Liver (tissue), 9 donors: ENCODE data around the gene TMEM115. TPM values are rescaled to one million over a fixed set of nuclear protein-coding genes. Genes with fewer than 3 reads are reported as not detected.
A peak's percentile ranks its signal among the peaks of the same experiment; 100 is the strongest.

ENCODE experiments used
- DNase-seq: peaks from one replicate; pipeline ENCODE4 v3.0.0-alpha.2; 2017; ENCODE audit warnings: low spot score
- H3K27ac ChIP-seq, 2 donors: one replicate each; pipeline ENCODE4 v1.7.0; 2013; ENCODE audit warnings: inconsistent platforms in 2 of 2, low read length in 2 of 2, control low read depth in 1 of 2, low read depth in 1 of 2, mild to moderate bottlenecking in 1 of 2
- H3K27me3 ChIP-seq, 4 donors: one replicate each; pipeline versions ENCODE4 v1.6.1 to v1.7.0; 2013; ENCODE audit warnings: low read length in 3 of 4, inconsistent platforms in 1 of 4, mild to moderate bottlenecking in 1 of 4, moderate library complexity in 1 of 4; ENCODE audit not compliant: control insufficient read depth in 4 of 4, insufficient read depth in 4 of 4
- H3K36me3 ChIP-seq, 4 donors: one replicate each; pipeline versions ENCODE4 v1.6.1 to v1.7.0; 2013; ENCODE audit warnings: low read length in 3 of 4, mild to moderate bottlenecking in 3 of 4, low read depth in 1 of 4, moderate library complexity in 1 of 4; ENCODE audit not compliant: control insufficient read depth in 4 of 4, insufficient read depth in 3 of 4
- H3K4me1 ChIP-seq, 4 donors: one replicate each; pipeline versions ENCODE4 v1.6.1 to v1.7.0; 2013; ENCODE audit warnings: low read length in 3 of 4, mild to moderate bottlenecking in 3 of 4, moderate library complexity in 1 of 4; ENCODE audit not compliant: control insufficient read depth in 4 of 4, insufficient read depth in 4 of 4
- H3K4me3 ChIP-seq, 3 donors: one replicate each; pipeline versions ENCODE4 v1.6.1 to v1.7.0; 2013; ENCODE audit warnings: low read length in 3 of 3, control low read depth in 1 of 3, low read depth in 1 of 3, mild to moderate bottlenecking in 1 of 3
- H3K9ac ChIP-seq, 2 donors: one replicate each; pipeline ENCODE4 v1.7.0; 2013; ENCODE audit warnings: low read length in 2 of 2, mild to moderate bottlenecking in 2 of 2, moderate library complexity in 2 of 2, control low read depth in 1 of 2, low read depth in 1 of 2
- H3K9me3 ChIP-seq, 4 donors: one replicate each; pipeline versions ENCODE4 v1.6.1 to v1.7.0; 2013; ENCODE audit warnings: low read length in 3 of 4; ENCODE audit not compliant: control insufficient read depth in 4 of 4
- ATF3 ChIP-seq: IDR thresholded peaks from 2 replicates; pipeline ENCODE4 v1.6.1; 2016; ENCODE audit warnings: antibody characterized with exemption
- CTCF ChIP-seq: fragments of 150-350 bp; IDR thresholded peaks from 2 replicates; pipeline ENCODE4 v1.5.1; 2017; ENCODE audit warnings: improper control_type of control experiment, low read depth, low read length; ENCODE audit not compliant: missing input control
- EGR1 ChIP-seq, 2 donors: IDR thresholded peaks; 2 replicates each; pipeline ENCODE4 v1.6.1; 2016 to 2018; ENCODE audit warnings: antibody characterized with exemption in 2 of 2, low read depth in 2 of 2
- FOXA2 ChIP-seq: IDR thresholded peaks from 2 replicates; pipeline ENCODE4 v1.6.1; 2016; ENCODE audit warnings: antibody characterized with exemption
- GABPA ChIP-seq, 2 donors: IDR thresholded peaks in 1 of 2; conservative IDR thresholded peaks in 1 of 2; 2 replicates each; pipeline ENCODE4 v1.6.1; 2016; ENCODE audit warnings: antibody characterized with exemption in 2 of 2, mild to moderate bottlenecking in 1 of 2, moderate library complexity in 1 of 2
- HNF4A ChIP-seq, 2 donors: conservative IDR thresholded peaks; 2 replicates each; pipeline ENCODE4 v1.6.1; 2016; ENCODE audit warnings: antibody characterized with exemption in 2 of 2, mild to moderate bottlenecking in 2 of 2
- HNF4G ChIP-seq: IDR thresholded peaks from 2 replicates; pipeline ENCODE4 v1.6.1; 2016; ENCODE audit warnings: antibody characterized with exemption
- JUND ChIP-seq, 2 donors: IDR thresholded peaks; 2 replicates each; pipeline ENCODE4 v1.6.1; 2016; ENCODE audit warnings: antibody characterized with exemption in 2 of 2
- MAX ChIP-seq: IDR thresholded peaks from 2 replicates; pipeline ENCODE4 v1.6.1; 2016; ENCODE audit warnings: antibody characterized with exemption
- NR2F2 ChIP-seq: IDR thresholded peaks from 2 replicates; pipeline ENCODE4 v1.6.1; 2016; ENCODE audit warnings: antibody characterized with exemption
- RAD21 ChIP-seq, 2 donors: IDR thresholded peaks; 2 replicates each; pipeline ENCODE4 v1.6.1; 2016; ENCODE audit warnings: antibody characterized with exemption in 2 of 2, mild to moderate bottlenecking in 2 of 2
- REST ChIP-seq: IDR thresholded peaks from 2 replicates; pipeline ENCODE4 v1.6.1; 2016; ENCODE audit warnings: antibody characterized with exemption, mild to moderate bottlenecking
- RXRA ChIP-seq, 2 donors: IDR thresholded peaks; 2 replicates each; pipeline ENCODE4 v1.6.1; 2017 to 2018; ENCODE audit warnings: antibody characterized with exemption in 2 of 2, mild to moderate bottlenecking in 1 of 2
- SP1 ChIP-seq: IDR thresholded peaks from 2 replicates; pipeline ENCODE4 v1.6.1; 2018; ENCODE audit warnings: antibody characterized with exemption, mild to moderate bottlenecking
- YY1 ChIP-seq: IDR thresholded peaks from 2 replicates; pipeline ENCODE4 v1.6.1; 2016; ENCODE audit warnings: antibody characterized with exemption, mild to moderate bottlenecking
- ZBTB33 ChIP-seq: IDR thresholded peaks from 2 replicates; pipeline ENCODE4 v1.6.1; 2016; ENCODE audit warnings: antibody characterized with exemption
- WGBS: extraction: QIAGEN DNeasy Blood & Tissue Kit; methylation state at CpG from one replicate; pipeline ENCODE4 v1.1.7; 2013; 5-methylcytosine and 5-hydroxymethylcytosine counted together
- polyA plus RNA-seq, 2 donors: library from polyadenylated mRNA; stranded (reverse) in 1 of 2; unstranded in 1 of 2; fragments of 200-250 nt in 1 of 2; fragments of >200 nt in 1 of 2; fragmentation: Nextera tagmentation in 1 of 2; extraction: Ambion mirVana in 1 of 2; gene quantifications; one replicate each; pipeline versions ENCODE4 v1.2.1 to v1.2.3, GENCODE V29; 2013 to 2015
- total RNA-seq, 2 donors: library from RNA; depleted of rRNA; stranded (reverse); fragments of >200 nt; gene quantifications; one replicate each; pipeline ENCODE4 v1.2.3, GENCODE V29; 2014
- donor health status: healthy.
- donor health status: healthy.
- donor health status: healthy.
- donor health status: healthy.
- donor health status: healthy.

The TMEM115 gene
- total and polyA plus RNA-seq, 4 donors, result 18.6 to 23.0 (median 19.8) TPM

GRCh38 chr3:50324351-50325112, 34.8 kb downstream of the TMEM115 start:
- H3K36me3 ChIP-seq, result peaks cover 0 to 7% (median 2%) of the 10 kb centered on the region in 4 donors
- TF ChIP-seq REST (no peak), YY1 (no peak), RXRA (IDR thresholded peaks at IDR 0.05) (peak; percentile 30 to 59), CTCF (peak; percentile 84), FOXA2 (no peak), NR2F2 (peak; percentile 84), HNF4A (conservative IDR thresholded peaks at IDR 0.05) (peak; percentile 35 to 57), RAD21 (IDR thresholded peaks at IDR 0.05) (peak; percentile 83 to 92), ZBTB33 (no peak), GABPA (IDR thresholded peaks at IDR 0.05 in 1 of 2, conservative IDR thresholded peaks at IDR 0.05 in 1 of 2) (no peak), SP1 (peak; percentile 51)
- no peaks in the 10 kb centered on the region for H3K9me3 ChIP-seq
- no peak overlapping the region for H3K4me3 ChIP-seq
- WGBS, result 28% methylated on average over 4 of the region's 4 CpGs
- peaks cover 13 to 75% (median 56%) of the 10 kb centered on the region in 4 donors for H3K4me1 ChIP-seq
- H3K27me3 ChIP-seq, result no peaks in the 10 kb centered on the region
- peak; percentile 82 for DNase-seq
- H3K27ac ChIP-seq, result peak overlapping the region; percentile 98 to 99
- peak overlapping the region in 1 of 2 donors; percentile 11 for H3K9ac ChIP-seq

- Histone ChIP-seq H3K4me1 (peaks cover 14 to 81% (median 62%) of the 10 kb centered on the region in 4 donors), H3K9ac (peak overlapping the region in 1 of 2 donors; percentile 4), H3K4me3 (no peak overlapping the region), H3K27me3 (no peaks in the 10 kb centered on the region), H3K36me3 (peaks cover 0 to 4% (median 2%) of the 10 kb centered on the region in 4 donors), H3K9me3 (no peaks in the 10 kb centered on the region), H3K27ac (peak overlapping the region; percentile 98 to 99)
- WGBS, result 66% methylated on average over 5 of the region's 5 CpGs
- TF ChIP-seq HNF4A (conservative IDR thresholded peaks at IDR 0.05), result no peak
- TF ChIP-seq EGR1 (IDR thresholded peaks at IDR 0.05; ENCODE audit: low read depth in 2 of 2), result peak in 1 of 2 donors; percentile 43
- TF ChIP-seq HNF4G, result no peak
- no peak for TF ChIP-seq SP1
- TF ChIP-seq CTCF, result peak; percentile 10
- no peak for TF ChIP-seq JUND (IDR thresholded peaks at IDR 0.05)
- peak in 1 of 2 donors; percentile 25 for TF ChIP-seq GABPA (IDR thresholded peaks at IDR 0.05 in 1 of 2, conservative IDR thresholded peaks at IDR 0.05 in 1 of 2)
- TF ChIP-seq MAX, result peak; percentile 77
- no peak for TF ChIP-seq ATF3
- TF ChIP-seq NR2F2, result peak; percentile 98
- no peak for DNase-seq
These were observed 35.6 kb downstream of the TMEM115 start for GRCh38 chr3:50323614-50324199.
